ENCODE data around the gene COP1.

GRCh38 chr1:176118985-176119384 is 88.1 kb downstream of the COP1 start:
- TF ChIP-seq CTCF (IDR thresholded peaks at IDR 0.05) (no peak), POLR2A (IDR thresholded peaks at IDR 0.05) (no peak)
